GM12878 (cell line): ENCODE data around the gene NCAM1. TPM values are rescaled to one million over a fixed set of nuclear protein-coding genes. Genes with fewer than 3 reads are reported as not detected.

ENCODE experiments used
- ATAC-seq: fragments of 200-7000 bp; cut with Tn5 transposase; 3 replicates; pipeline ENCODE4 v1.9.1; 2020; ENCODE audit warnings: mild to moderate bottlenecking, moderate library complexity
- BruUV-seq: library from RNA; stranded (reverse); fragments of 400-500 nt; replicated peaks from 2 replicates; lab custom pipeline; 2021; lab: Mats Ljungman, UMichigan
- CTCF ChIA-PET: fragments of 300-600 bp; sonication (Branson Sonifier 250); formaldehyde crosslinking; extraction: SDS; loops from one replicate; lab custom pipeline; 2021; ENCODE audit warnings: inconsistent platforms; lab: Yijun Ruan, JAX
- POLR2A ChIA-PET: fragments of 350-600 bp; formaldehyde crosslinking; extraction: SDS; loops from one replicate; lab custom pipeline; 2021; ENCODE audit warnings: inconsistent platforms; lab: Charles Lee
- RAD21 ChIA-PET: fragments of 300-600 bp; sonication (Branson Sonifier 250); formaldehyde crosslinking; loops from one replicate; lab custom pipeline; 2023; ENCODE audit warnings: antibody characterized with exemption; ENCODE audit not compliant: unreplicated experiment; lab: Charles Lee
- SMC1A ChIA-PET: fragments of 300-600 bp; sonication (Branson Sonifier 250); formaldehyde crosslinking; loops from one replicate; lab custom pipeline; 2023; ENCODE audit not compliant: unreplicated experiment, uncharacterized antibody; lab: Charles Lee
- DNase-seq: peaks from one replicate; pipeline ENCODE4 v3.0.0-alpha.2; 2011; ENCODE audit warnings: low read depth, low spot score
- FAIRE-seq: peaks from 3 replicates; lab custom pipeline; 2011; peaks lifted over from hg19 to GRCh38; lab: Jason Lieb, UNC
- H2AFZ ChIP-seq: 2 replicates; pipeline ENCODE4 v1.6.0; 2011; ENCODE audit warnings: low read depth, low read length, control low read depth; ENCODE audit not compliant: control insufficient read depth
- H3K27ac ChIP-seq: 2 replicates; pipeline ENCODE4 v1.5.1; 2011; ENCODE audit warnings: control low read depth; ENCODE audit not compliant: control insufficient read depth, insufficient read depth
- H3K27me3 ChIP-seq, 2 experiments: replicated peaks in 1 of 2; 2 replicates each; pipeline versions ENCODE4 v1.6.0 to v1.6.1; 2011; ENCODE audit warnings: low read length in 1 of 2; ENCODE audit not compliant: control insufficient read depth in 2 of 2, insufficient read depth in 2 of 2
- H3K36me3 ChIP-seq, 2 experiments: 2 replicates each; pipeline ENCODE4 v1.5.1; 2011; ENCODE audit warnings: low read length in 1 of 2; ENCODE audit not compliant: control insufficient read depth in 2 of 2, insufficient read depth in 2 of 2
- H3K4me1 ChIP-seq: 2 replicates; pipeline ENCODE4 v1.6.1; 2011; ENCODE audit warnings: mild to moderate bottlenecking, low read length, moderate library complexity, mixed read lengths; ENCODE audit not compliant: control insufficient read depth, insufficient read depth
- H3K4me2 ChIP-seq: 2 replicates; pipeline ENCODE4 v1.6.0; 2011; ENCODE audit warnings: control low read depth; ENCODE audit not compliant: control insufficient read depth, insufficient read depth
- H3K4me3 ChIP-seq: fragments of 200-600 bp; sonication (generic); 2 replicates; pipeline ENCODE4 v1.5.1; 2016
- H3K79me2 ChIP-seq: 2 replicates; pipeline ENCODE4 v1.6.0; 2011; ENCODE audit warnings: low read length; ENCODE audit not compliant: control insufficient read depth, insufficient read depth
- H3K9ac ChIP-seq: 2 replicates; pipeline ENCODE4 v1.8.0; 2011; ENCODE audit warnings: low read length, control low read depth, mixed read lengths; ENCODE audit not compliant: control insufficient read depth, insufficient read depth
- H3K9me3 ChIP-seq: replicated peaks from 3 replicates; pipeline ENCODE4 v1.5.1; 2011; ENCODE audit warnings: mild to moderate bottlenecking, low read length; ENCODE audit not compliant: control insufficient read depth, insufficient read depth
- H4K20me1 ChIP-seq: 2 replicates; pipeline ENCODE4 v1.6.0; 2011; ENCODE audit not compliant: control insufficient read depth, insufficient read depth
- ATF7 ChIP-seq: fragments of 450-650 bp; IDR thresholded peaks from 2 replicates; pipeline ENCODE4 v1.6.1; 2016; ENCODE audit warnings: low read depth, mild to moderate bottlenecking
- BRCA1 ChIP-seq: IDR thresholded peaks from 2 replicates; pipeline ENCODE4 v1.6.1; 2011; ENCODE audit warnings: low read depth, low read length, improper control_type of control experiment
- NR2C1 ChIP-seq: fragments of 450-650 bp; IDR thresholded peaks from 2 replicates; pipeline ENCODE4 v1.6.1; 2017; ENCODE audit warnings: antibody characterized with exemption, mild to moderate bottlenecking, moderate library complexity
- RUNX3 ChIP-seq: IDR thresholded peaks from 2 replicates; pipeline ENCODE4 v1.6.1; 2012; ENCODE audit warnings: low read length, inconsistent platforms
- STAT1 ChIP-seq: fragments of 450-650 bp; conservative IDR thresholded peaks from 2 replicates; pipeline ENCODE4 v1.6.1; 2014; ENCODE audit warnings: antibody characterized with exemption, mild to moderate bottlenecking
- YY1 ChIP-seq: IDR thresholded peaks from 2 replicates; pipeline ENCODE4 v1.6.1; 2011; ENCODE audit warnings: low read depth, mild to moderate bottlenecking, low read length
- ZBTB40 ChIP-seq: fragments of 450-650 bp; IDR thresholded peaks from 2 replicates; pipeline ENCODE4 v1.6.1; 2016; ENCODE audit warnings: mild to moderate bottlenecking, moderate library complexity, borderline replicate concordance
- ZNF592 ChIP-seq: fragments of 450-650 bp; IDR thresholded peaks from 2 replicates; pipeline ENCODE4 v1.6.1; 2017; ENCODE audit warnings: mild to moderate bottlenecking, moderate library complexity
- WGBS: methylation state at CpG from one replicate; pipeline ENCODE4 v1.1.6; 2016; ENCODE audit warnings: low lambda C conversion rate; ENCODE audit not compliant: insufficient replicate concordance, insufficient coverage; ENCODE audit errors: missing lambda C conversion rate; 5-methylcytosine and 5-hydroxymethylcytosine counted together
- in situ Hi-C: fragments of 300-500 bp; cut with MboI; formaldehyde crosslinking; loops from 9 replicates; pipeline ENCODE4 v1.14.3; 2018; ENCODE audit warnings: mixed read lengths
- intact Hi-C: fragments of 100-400 bp; cut with micrococcal nuclease; formaldehyde crosslinking; loops from one replicate; pipeline ENCODE4 v1.14.2; 2022; ENCODE audit not compliant: unreplicated experiment
- polyA plus RNA-seq, 11 experiments: library from polyadenylated mRNA; depleted of rRNA in 4 of 11; unstranded in 6 of 11; stranded (reverse) in 5 of 11; fragments of >200 nt; fragmentation: Nextera tagmentation in 4 of 11; fragmentation: Illumina TruSeq in 1 of 11; extraction: Ambion mirVana in 4 of 11; extraction: Trizol in 1 of 11; gene quantifications; 1 replicate in 1 of 11; 2 replicates in 10 of 11; pipeline versions ENCODE4 v1.2.1 to v1.2.3, GENCODE V29; 2011 to 2016; ENCODE audit warnings: inconsistent platforms in 2 of 11, missing spikeins in 2 of 11, low read depth in 1 of 11
- total RNA-seq, 4 experiments: library from RNA; depleted of rRNA in 3 of 4; stranded (reverse); fragments of >200 nt in 3 of 4; fragmentation: Illumina TruSeq in 1 of 4; extraction: Trizol in 1 of 4; gene quantifications; 2 replicates each; pipeline versions ENCODE4 v1.2.1 to v1.2.3, GENCODE V29; 2013 to 2021
- TF ChIP-seq, protein P1 (sequence below): fragments of 450-650 bp; IDR thresholded peaks from 2 replicates; pipeline ENCODE4 v1.6.1; 2016; ENCODE audit warnings: mild to moderate bottlenecking

Gene NCAM1
- total and polyA plus RNA-seq, 10 of the 15 experiments (the other 5 are each of a cell fraction or from before 2014, with no cell fraction given): 0.10 to 0.23 (median 0.11) TPM; not detected in 7

DNA sequence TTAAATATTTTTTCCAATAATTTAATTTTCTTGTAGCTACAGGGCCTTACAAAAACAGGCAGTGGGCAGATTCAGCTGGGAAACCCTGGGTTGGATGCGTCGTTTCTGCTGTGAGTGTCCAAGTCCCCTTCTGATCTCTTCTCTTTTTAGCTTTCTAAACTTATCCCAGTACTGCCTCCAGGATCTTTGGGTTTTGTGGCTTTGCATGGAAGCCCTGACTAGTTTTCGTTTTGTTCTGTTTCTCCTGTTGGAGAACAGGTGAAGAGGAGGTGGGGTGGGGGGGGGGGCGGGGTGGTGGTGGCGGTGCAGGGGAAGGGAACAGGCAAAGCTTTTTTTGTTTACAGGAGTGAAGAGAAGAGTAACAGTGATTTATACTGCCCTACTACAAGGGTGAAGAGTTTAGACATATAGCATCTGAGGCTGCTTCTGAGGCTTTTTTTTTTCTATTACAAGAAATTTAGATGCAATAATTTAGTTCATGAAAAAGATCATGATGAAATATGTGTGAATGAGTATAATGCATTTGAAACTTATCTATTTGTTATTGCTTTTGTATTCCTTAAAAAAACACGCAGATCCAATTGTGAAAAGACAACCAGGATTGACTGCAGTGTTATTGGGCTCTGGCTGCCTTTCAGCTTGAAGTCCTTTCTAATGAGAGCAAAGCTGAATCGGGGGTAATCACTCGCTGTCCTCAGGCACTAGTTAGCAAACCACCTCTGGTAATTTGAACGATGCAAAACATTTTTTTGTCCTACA is 142.9 kb downstream of the NCAM1 start (continued):
- TF ChIP-seq ZBTB40 (no peak), ATF7 (no peak)
- TF ChIP-seq, all 136 proteins: peak for 0

- Histone ChIP-seq H4K20me1 (no peaks in the 10 kb centered on the region), H3K27me3 (no peaks in the 10 kb centered on the region), H3K4me3 (no peak overlapping the region), H3K36me3 (no peaks in the 10 kb centered on the region), H3K27ac (no peak overlapping the region), H2AFZ (no peak overlapping the region), H3K4me2 (no peak overlapping the region), H3K4me1 (no peaks in the 10 kb centered on the region), H3K9me3 (no peaks in the 10 kb centered on the region), H3K79me2 (no peaks in the 10 kb centered on the region), H3K9ac (no peak overlapping the region)
- CTCF ChIA-PET: no interaction called here
- SMC1A ChIA-PET: no interaction called here
- intact Hi-C loops (no loop called here), in situ Hi-C loops (no loop called here)
- RAD21 ChIA-PET: no interaction called here
- FAIRE-seq: no peak
- no peak for DNase-seq
- POLR2A ChIA-PET: no interaction called here
- ATAC-seq: no peak
- WGBS: 14% methylated on average over 4 of the region's 4 CpGs
- BruUV-seq: no TSS peak
- TF ChIP-seq NR2C1 (no peak), RUNX3 (no peak), YY1 (no peak), ZNF592 (no peak), BRCA1 (no peak), STAT1 (no peak)
- TF ChIP-seq, protein P1, sequence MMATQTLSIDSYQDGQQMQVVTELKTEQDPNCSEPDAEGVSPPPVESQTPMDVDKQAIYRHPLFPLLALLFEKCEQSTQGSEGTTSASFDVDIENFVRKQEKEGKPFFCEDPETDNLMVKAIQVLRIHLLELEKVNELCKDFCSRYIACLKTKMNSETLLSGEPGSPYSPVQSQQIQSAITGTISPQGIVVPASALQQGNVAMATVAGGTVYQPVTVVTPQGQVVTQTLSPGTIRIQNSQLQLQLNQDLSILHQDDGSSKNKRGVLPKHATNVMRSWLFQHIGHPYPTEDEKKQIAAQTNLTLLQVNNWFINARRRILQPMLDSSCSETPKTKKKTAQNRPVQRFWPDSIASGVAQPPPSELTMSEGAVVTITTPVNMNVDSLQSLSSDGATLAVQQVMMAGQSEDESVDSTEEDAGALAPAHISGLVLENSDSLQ: no peak
These were observed 143.6 kb downstream of the NCAM1 start for GRCh38 chr11:113104691-113105251.
